GM12872 (cell line): ENCODE measurements around the gene IL11RA.

Experiments
- TF ChIP-seq, protein P1 (sequence below): IDR thresholded peaks from 3 replicates; pipeline ENCODE4 v1.5.1; 2011; ENCODE audit warnings: low read depth, mild to moderate bottlenecking, low read length, moderate library complexity; ENCODE audit not compliant: insufficient read depth

The IL11RA gene

GRCh38 chr9:34691936-34692315 lies 39.9 kb downstream of the IL11RA start:
- TF ChIP-seq, protein P1, sequence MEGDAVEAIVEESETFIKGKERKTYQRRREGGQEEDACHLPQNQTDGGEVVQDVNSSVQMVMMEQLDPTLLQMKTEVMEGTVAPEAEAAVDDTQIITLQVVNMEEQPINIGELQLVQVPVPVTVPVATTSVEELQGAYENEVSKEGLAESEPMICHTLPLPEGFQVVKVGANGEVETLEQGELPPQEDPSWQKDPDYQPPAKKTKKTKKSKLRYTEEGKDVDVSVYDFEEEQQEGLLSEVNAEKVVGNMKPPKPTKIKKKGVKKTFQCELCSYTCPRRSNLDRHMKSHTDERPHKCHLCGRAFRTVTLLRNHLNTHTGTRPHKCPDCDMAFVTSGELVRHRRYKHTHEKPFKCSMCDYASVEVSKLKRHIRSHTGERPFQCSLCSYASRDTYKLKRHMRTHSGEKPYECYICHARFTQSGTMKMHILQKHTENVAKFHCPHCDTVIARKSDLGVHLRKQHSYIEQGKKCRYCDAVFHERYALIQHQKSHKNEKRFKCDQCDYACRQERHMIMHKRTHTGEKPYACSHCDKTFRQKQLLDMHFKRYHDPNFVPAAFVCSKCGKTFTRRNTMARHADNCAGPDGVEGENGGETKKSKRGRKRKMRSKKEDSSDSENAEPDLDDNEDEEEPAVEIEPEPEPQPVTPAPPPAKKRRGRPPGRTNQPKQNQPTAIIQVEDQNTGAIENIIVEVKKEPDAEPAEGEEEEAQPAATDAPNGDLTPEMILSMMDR, result no peak

DNA sequence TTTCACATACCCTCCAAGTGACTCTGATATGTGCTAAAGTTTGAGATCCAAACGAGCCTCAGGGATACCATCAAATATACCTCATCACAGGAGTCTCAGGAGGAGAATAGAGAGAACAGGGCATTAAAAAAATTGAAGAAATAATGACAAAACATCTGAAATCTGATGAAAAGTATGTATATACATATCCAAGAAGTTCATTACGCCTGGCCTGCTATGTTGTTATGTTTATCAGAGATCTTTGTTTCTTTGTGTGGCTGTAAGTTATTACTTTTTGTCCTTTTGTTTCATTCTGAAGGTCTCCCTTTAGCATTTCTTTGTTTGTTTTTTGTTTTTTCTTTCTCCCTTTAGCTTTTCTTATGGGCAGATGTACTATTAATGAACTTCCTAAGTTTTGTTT lies 41.6 kb downstream of the IL11RA start:
- TF ChIP-seq, protein P1, result no peak

- TF ChIP-seq, protein P1, result no peak
These were observed 42.8 kb downstream of the IL11RA start for GRCh38 chr9:34694811-34695210.

- TF ChIP-seq, protein P1, result peak; percentile 79
These were observed 49.2 kb downstream of the IL11RA start for GRCh38 chr9:34701023-34701768.

DNA sequence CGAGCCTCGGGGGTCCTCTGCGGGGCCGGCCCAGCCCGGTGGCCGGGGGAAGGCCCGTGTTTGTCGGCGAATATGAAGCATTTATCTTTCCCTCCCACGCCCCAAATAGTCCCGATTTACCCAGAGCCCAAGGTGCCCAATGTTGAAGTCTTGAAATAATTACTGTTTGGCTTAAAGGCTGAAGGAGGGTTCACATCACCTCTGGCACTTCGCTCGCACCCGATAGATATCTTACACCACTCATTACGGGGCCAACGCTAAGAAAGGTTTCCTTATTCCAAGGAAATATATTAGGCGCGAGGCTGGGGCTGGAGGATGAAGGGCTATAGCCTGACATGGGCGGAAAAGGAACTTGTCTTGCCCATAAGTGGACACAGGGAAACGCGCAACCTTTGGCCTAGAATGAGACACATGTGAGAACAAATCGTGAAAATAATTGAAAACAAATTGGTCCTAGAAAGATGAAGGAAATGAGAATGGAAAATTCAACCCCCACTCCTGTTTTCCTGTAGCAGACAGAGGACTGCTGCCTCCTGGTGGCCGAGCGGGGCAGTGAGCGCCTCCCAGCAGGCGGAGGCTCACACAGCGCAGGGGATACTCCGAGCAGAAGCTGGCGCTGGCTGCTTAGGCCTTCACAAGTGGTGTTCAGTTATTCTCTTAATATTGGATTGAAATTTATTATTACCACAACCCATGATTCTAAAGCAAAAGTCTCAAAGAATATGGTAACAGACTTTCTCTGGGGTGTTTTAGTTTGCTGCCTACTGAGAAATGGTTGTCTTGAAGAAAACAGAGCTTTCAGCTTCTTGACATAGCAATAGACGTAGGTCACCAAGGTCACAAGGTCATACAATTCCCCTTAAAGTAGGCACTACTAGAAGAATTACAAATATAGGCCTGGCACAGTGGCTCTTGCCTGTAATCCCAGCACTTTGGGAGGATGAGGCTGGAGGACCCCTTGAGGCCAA lies 50.1 kb downstream of the IL11RA start:
- TF ChIP-seq, protein P1, result peak; percentile 98

GRCh38 chr9:34707130-34707529 lies 55.1 kb downstream of the IL11RA start:
- TF ChIP-seq, protein P1, result no peak
